ENCODE measurements around the gene RGS3. TPM values are rescaled to one million over a fixed set of nuclear protein-coding genes. Genes with fewer than 3 reads are reported as not detected.
A peak's percentile ranks its signal among the peaks of the same experiment; 100 is the strongest.

RGS3 gene
- total RNA-seq, 4 donors from 2014 or later = 43.9 to 122 (median 72.7) TPM

DNA sequence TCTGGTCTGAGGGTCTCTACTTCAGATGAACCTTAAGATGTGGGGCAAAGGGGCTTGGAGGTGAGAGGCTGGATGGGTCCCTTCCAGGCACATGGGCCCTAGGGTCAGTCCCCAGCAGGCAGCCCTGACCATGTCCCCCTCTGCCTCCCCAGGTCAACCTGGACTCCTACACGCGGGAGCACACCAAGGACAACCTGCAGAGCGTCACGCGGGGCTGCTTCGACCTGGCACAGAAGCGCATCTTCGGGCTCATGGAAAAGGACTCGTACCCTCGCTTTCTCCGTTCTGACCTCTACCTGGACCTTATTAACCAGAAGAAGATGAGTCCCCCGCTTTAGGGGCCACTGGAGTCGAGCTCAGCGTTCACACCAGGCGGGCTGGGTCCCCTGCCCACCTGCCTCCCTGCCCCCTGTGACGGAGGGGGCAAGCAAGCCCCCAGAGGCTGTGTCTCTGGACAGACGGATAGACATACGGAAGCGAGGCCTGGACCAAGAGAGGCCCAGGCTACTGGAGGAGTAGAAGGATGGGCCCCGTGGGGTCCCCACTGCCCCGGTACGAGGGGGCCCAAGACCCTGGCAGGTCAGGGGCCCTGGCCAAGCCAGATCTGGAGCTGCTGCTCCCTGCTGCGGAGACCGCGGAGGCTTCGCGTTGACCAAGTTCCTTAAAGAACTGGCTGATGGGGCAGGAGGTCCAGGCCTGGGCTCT, 133.2 kb downstream of the RGS3 start:
- TF ChIP-seq POLR2A (IDR thresholded peaks at IDR 0.05) = no peak
- TF ChIP-seq, protein P1, sequence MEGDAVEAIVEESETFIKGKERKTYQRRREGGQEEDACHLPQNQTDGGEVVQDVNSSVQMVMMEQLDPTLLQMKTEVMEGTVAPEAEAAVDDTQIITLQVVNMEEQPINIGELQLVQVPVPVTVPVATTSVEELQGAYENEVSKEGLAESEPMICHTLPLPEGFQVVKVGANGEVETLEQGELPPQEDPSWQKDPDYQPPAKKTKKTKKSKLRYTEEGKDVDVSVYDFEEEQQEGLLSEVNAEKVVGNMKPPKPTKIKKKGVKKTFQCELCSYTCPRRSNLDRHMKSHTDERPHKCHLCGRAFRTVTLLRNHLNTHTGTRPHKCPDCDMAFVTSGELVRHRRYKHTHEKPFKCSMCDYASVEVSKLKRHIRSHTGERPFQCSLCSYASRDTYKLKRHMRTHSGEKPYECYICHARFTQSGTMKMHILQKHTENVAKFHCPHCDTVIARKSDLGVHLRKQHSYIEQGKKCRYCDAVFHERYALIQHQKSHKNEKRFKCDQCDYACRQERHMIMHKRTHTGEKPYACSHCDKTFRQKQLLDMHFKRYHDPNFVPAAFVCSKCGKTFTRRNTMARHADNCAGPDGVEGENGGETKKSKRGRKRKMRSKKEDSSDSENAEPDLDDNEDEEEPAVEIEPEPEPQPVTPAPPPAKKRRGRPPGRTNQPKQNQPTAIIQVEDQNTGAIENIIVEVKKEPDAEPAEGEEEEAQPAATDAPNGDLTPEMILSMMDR (IDR thresholded peaks at IDR 0.05) = no peak
- TF ChIP-seq POLR2AphosphoS5 (IDR thresholded peaks at IDR 0.05) = no peak
- TF ChIP-seq EP300 (IDR thresholded peaks at IDR 0.05) = no peak
- no peak for ATAC-seq
- peak overlapping the region in 2 of 4 donors; percentile 21 to 84 for H3K27ac ChIP-seq
- no peaks in the 10 kb centered on the region for H3K27me3 ChIP-seq
- H3K36me3 ChIP-seq = peaks cover 0 to 35% of the 10 kb centered on the region in 2 donors
- H3K4me1 ChIP-seq = peaks cover 0 to 99% (median 37%) of the 10 kb centered on the region in 3 donors
- H3K4me3 ChIP-seq = peak overlapping the region in 1 of 2 donors; percentile 60
- WGBS, 2 donors (ENCODE audit: low coverage in 1 of 2) = 97% methylated on average over 6 of the region's 27 CpGs; no CpG with 5 or more reads in 1 of the 2 donors
- no peaks in the 10 kb centered on the region for H3K9me3 ChIP-seq

DNA sequence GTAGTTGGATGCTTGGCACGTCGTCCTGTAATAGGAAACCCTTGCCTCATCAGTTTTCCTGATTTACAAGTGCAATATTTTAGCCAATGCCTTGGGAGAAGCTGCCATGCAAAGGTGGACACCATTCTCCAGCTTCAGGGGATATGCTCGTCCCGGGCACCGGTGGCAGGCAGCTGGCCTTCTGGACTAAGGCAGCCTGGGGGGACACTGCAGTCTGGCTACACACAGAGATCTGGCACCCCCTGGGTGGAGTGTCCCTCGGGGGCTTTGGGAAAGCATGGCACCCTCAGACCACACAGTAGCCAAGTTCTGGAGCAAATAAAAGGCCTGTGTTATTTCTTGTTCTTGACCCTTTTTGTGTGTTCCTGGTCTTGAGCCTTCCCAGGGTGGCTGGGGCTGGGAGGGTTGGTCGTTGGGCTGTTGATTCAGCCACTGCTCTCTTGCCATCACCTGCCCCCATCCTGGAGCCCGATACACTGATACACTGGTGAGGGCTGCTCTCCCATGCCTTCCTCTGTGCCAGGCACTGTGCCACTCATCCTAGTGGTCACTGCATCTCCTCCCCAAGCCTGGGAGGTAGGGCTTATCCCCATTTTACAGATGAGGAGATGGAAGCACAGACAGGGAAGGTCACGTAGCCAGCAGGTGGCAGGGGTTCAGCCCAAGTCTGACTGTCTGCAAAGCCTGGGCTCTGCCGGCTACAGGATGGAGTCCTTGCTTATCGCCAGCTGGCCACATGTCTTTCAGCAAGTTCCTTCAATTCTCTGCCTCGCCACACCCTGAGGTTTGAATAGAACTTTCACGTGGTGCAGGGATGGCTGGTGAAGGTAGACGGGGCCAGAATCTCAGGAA, 134.1 kb downstream of the RGS3 start:
- peak overlapping the region in 1 of 2 donors; percentile 60 for H3K4me3 ChIP-seq
- H3K27ac ChIP-seq = peak overlapping the region in 2 of 4 donors; percentile 0 to 21
- H3K4me1 ChIP-seq = peaks cover 0 to 99% (median 42%) of the 10 kb centered on the region in 3 donors
- H3K36me3 ChIP-seq = peaks cover 0 to 35% of the 10 kb centered on the region in 2 donors
- ATAC-seq = no peak
- WGBS, 2 donors (ENCODE audit: low coverage in 1 of 2) = 63 to 80% methylated on average over 2 to 7 of the region's 14 CpGs
- H3K9me3 ChIP-seq = no peaks in the 10 kb centered on the region
- no peaks in the 10 kb centered on the region for H3K27me3 ChIP-seq
- TF ChIP-seq EP300 (IDR thresholded peaks at IDR 0.05) (no peak), POLR2A (IDR thresholded peaks at IDR 0.05) (no peak), POLR2AphosphoS5 (IDR thresholded peaks at IDR 0.05) (no peak)
- TF ChIP-seq, protein P1 (IDR thresholded peaks at IDR 0.05) = no peak

DNA sequence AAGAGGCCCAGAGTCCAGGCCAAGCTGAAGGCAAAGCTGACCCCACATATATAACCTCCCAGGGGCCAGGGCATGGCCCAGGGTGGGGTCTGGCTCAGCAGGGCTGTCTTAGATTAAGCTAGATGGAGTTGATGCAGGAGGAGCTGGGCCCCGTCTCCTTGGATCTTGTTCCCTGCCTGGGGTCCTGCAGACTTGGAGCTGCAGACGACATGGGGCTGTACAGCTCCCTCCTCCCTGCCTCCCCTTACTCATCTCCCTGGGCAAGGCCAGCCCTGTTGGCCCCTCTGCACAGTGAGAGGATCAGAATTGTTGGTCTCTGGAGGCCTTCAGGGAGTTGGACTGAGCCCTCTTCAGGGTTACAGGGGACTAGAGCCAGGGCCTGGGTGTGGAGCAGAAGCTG, 134.9 kb downstream of the RGS3 start:
- peaks cover 0 to 35% of the 10 kb centered on the region in 2 donors for H3K36me3 ChIP-seq
- no peaks in the 10 kb centered on the region for H3K9me3 ChIP-seq
- no peak overlapping the region for H3K4me3 ChIP-seq
- no peak for ATAC-seq
- TF ChIP-seq POLR2AphosphoS5 (IDR thresholded peaks at IDR 0.05) = no peak
- no peak for TF ChIP-seq POLR2A (IDR thresholded peaks at IDR 0.05)
- TF ChIP-seq EP300 (IDR thresholded peaks at IDR 0.05) = no peak
- TF ChIP-seq, protein P1 (IDR thresholded peaks at IDR 0.05) = no peak
- H3K27me3 ChIP-seq = no peaks in the 10 kb centered on the region
- H3K4me1 ChIP-seq = peaks cover 0 to 98% (median 41%) of the 10 kb centered on the region in 3 donors
- no CpG with 5 or more reads among the region's 2 CpGs for WGBS, 2 donors (ENCODE audit: low coverage in 1 of 2)
- H3K27ac ChIP-seq = peak overlapping the region in 1 of 4 donors; percentile 9

DNA sequence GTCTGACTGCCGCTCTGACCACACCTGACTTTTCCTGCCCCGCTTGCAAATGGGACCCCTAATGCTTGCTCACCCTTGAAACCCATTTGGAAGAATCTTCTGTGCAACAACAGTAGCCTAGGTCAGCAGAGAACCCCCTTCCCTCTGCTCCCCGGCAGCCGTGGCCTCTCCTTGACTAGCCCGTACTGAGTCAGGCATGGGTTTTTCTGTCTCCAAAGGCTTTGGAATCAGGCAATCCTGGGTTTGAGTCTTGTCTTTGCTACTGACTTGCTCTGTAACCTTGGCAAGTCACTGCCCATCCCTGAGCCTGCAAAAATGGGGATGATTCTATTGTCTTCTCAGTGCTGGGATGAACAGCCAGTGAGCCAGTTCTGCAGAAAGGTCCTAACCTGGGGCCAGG, 135.4 kb downstream of the RGS3 start:
- no peak overlapping the region for H3K4me3 ChIP-seq
- ATAC-seq = no peak

More for the DNA sequence above, 135.4 kb downstream of the RGS3 start:
- Histone ChIP-seq H3K9me3 (no peaks in the 10 kb centered on the region), H3K4me1 (peaks cover 0 to 93% (median 40%) of the 10 kb centered on the region in 3 donors), H3K36me3 (peaks cover 0 to 35% of the 10 kb centered on the region in 2 donors), H3K27me3 (no peaks in the 10 kb centered on the region), H3K27ac (peak overlapping the region in 1 of 4 donors; percentile 9)
- TF ChIP-seq, protein P1 (IDR thresholded peaks at IDR 0.05) = no peak
- no peak for TF ChIP-seq POLR2A (IDR thresholded peaks at IDR 0.05)
- no peak for TF ChIP-seq POLR2AphosphoS5 (IDR thresholded peaks at IDR 0.05)
- no peak for TF ChIP-seq EP300 (IDR thresholded peaks at IDR 0.05)
- WGBS, 2 donors (ENCODE audit: low coverage in 1 of 2) = 92% methylated on average over 2 of the region's 5 CpGs; no CpG with 5 or more reads in 1 of the 2 donors

Measured in gastroesophageal sphincter (tissue), 4 donors.